Astrocyte of the spinal cord (primary cell): ENCODE data around the gene CDK19.

Experiments
- DNase-seq: peaks from one replicate; pipeline ENCODE4 v3.0.0; 2011; ENCODE audit warnings: low read depth, low spot score
- H3K4me3 ChIP-seq: 2 replicates; pipeline ENCODE4 v1.5.1; 2011; ENCODE audit warnings: low read depth, mild to moderate bottlenecking, low read length, moderate library complexity
- CTCF ChIP-seq: IDR thresholded peaks from 2 replicates; pipeline ENCODE4 v1.5.1; 2012; ENCODE audit warnings: low read depth, mild to moderate bottlenecking, low read length, inconsistent platforms
- in situ Hi-C: cut with HindIII; loops from 2 replicates; pipeline ENCODE4 v1.10.0; 2017; ENCODE audit warnings: low sequenced_read_pairs

The CDK19 gene

GRCh38 chr6:110800839-110801196, 14.5 kb downstream of the CDK19 start:
- in situ Hi-C loops: no loop called here
- no peak overlapping the region for H3K4me3 ChIP-seq
- no peak for TF ChIP-seq CTCF
- DNase-seq: no peak

GRCh38 chr6:110800196-110800838, 15.0 kb downstream of the CDK19 start:
- no peak for DNase-seq
- no peak for TF ChIP-seq CTCF
- H3K4me3 ChIP-seq: no peak overlapping the region
- in situ Hi-C loops: no loop called here

- no peak overlapping the region for H3K4me3 ChIP-seq
- DNase-seq: no peak
- in situ Hi-C loops: no loop called here
- no peak for TF ChIP-seq CTCF
These were observed 15.6 kb downstream of the CDK19 start for GRCh38 chr6:110799655-110800054.

GRCh38 chr6:110799189-110799588, 16.1 kb downstream of the CDK19 start:
- no peak for DNase-seq
- H3K4me3 ChIP-seq: no peak overlapping the region
- TF ChIP-seq CTCF: no peak
- in situ Hi-C loops: no loop called here

GRCh38 chr6:110795271-110795670, 20.0 kb downstream of the CDK19 start:
- no peak for DNase-seq
- TF ChIP-seq CTCF: no peak
- no peak overlapping the region for H3K4me3 ChIP-seq
- in situ Hi-C loops: no loop called here

- no peak for DNase-seq
- in situ Hi-C loops: no loop called here
- no peak overlapping the region for H3K4me3 ChIP-seq
- no peak for TF ChIP-seq CTCF
These were observed 28.6 kb downstream of the CDK19 start for GRCh38 chr6:110786696-110787095.

- TF ChIP-seq CTCF: no peak
- in situ Hi-C loops: no loop called here
- DNase-seq: no peak
- H3K4me3 ChIP-seq: no peak overlapping the region
These were observed 29.0 kb downstream of the CDK19 start for GRCh38 chr6:110786271-110786670.
